GOT3 (cell line): ENCODE data around the gene ANO9.

Experiments
- DNase-seq: peaks from one replicate; lab custom pipeline; 2025; ENCODE audit warnings: mixed read lengths; lab: John Stamatoyannopoulos, UW

The ANO9 gene

GRCh38 chr11:368414-369335 is 73.1 kb downstream of the ANO9 start:
- DNase-seq, result no peak

- DNase-seq, result no peak
These were observed 73.8 kb downstream of the ANO9 start for GRCh38 chr11:367956-368413.
